WTC11 (cell line): ENCODE results near the gene CHRNB4. TPM values are rescaled to one million over a fixed set of nuclear protein-coding genes. Genes with fewer than 3 reads are reported as not detected.

Source experiments
- ATF1 ChIP-seq: sonication (generic); formaldehyde crosslinking; IDR thresholded peaks from 2 replicates; pipeline ENCODE4 v1.8.1; 2023; ENCODE audit warnings: mild to moderate bottlenecking, moderate library complexity, missing genetic modification reagents
- SMAD4 ChIP-seq: sonication (generic); formaldehyde crosslinking; IDR thresholded peaks from 2 replicates; pipeline ENCODE4 v1.8.0; 2022; ENCODE audit warnings: mild to moderate bottlenecking, missing genetic modification reagents
- SP1 ChIP-seq: sonication (generic); formaldehyde crosslinking; conservative IDR thresholded peaks from 2 replicates; pipeline ENCODE4 v1.8.1; 2022; ENCODE audit warnings: missing genetic modification reagents
- TEAD4 ChIP-seq: sonication (generic); formaldehyde crosslinking; IDR thresholded peaks from 2 replicates; pipeline ENCODE4 v1.8.0; 2022; ENCODE audit warnings: mild to moderate bottlenecking, missing genetic modification reagents
- ZNF263 ChIP-seq: sonication (generic); formaldehyde crosslinking; IDR thresholded peaks from 2 replicates; pipeline ENCODE4 v1.8.1; 2022; ENCODE audit warnings: low read depth, mild to moderate bottlenecking, moderate library complexity, missing genetic modification reagents
- total RNA-seq: library from RNA; stranded (reverse); gene quantifications from 3 replicates; pipeline ENCODE4 v1.2.3, GENCODE V29; 2021
- TF ChIP-seq, protein P1 (sequence below): fragments of 250-450 bp; sonication (Bioruptor Pico); IDR thresholded peaks from 2 replicates; pipeline ENCODE4 v1.9.0; 2021; ENCODE audit warnings: mild to moderate bottlenecking
- TF ChIP-seq, protein P2 (sequence below): fragments of 200-600 bp; IDR thresholded peaks from 2 replicates; pipeline ENCODE4 v1.8.0; 2022; ENCODE audit warnings: antibody characterized with exemption
- TF ChIP-seq, protein P3 (sequence below): sonication (generic); formaldehyde crosslinking; IDR thresholded peaks from 2 replicates; pipeline ENCODE4 v1.8.0; 2022; ENCODE audit warnings: mild to moderate bottlenecking, missing genetic modification reagents

CHRNB4 gene
- total RNA-seq, 1 experiment from 2014 or later: 10.1 TPM

DNA sequence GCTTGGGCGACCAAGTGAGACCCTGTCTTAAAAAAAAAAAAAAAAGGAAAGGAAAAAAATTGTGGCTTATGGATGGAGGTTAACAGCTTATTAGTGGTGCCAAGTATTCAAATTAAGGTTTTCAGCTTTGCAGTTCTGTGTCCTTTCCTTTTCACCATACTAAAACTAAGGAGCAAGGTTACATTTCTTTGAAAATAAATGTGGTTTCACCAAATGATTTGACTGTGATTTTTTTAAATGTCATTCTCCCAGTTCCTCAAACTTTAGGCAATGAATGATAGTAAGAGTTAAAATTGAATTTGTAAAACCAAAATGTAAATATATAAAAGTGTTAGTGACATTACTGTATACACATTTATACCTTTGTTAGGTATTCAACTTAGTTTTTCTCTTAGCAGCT is 66.1 kb downstream of the CHRNB4 start (continued):
- TF ChIP-seq TEAD4 (CRISPR knock-in tag) (no peak), SMAD4 (CRISPR knock-in tag) (no peak), SP1 (no peak), ATF1 (CRISPR knock-in tag) (no peak), ZNF263 (CRISPR knock-in tag) (no peak)
- TF ChIP-seq, protein P1, sequence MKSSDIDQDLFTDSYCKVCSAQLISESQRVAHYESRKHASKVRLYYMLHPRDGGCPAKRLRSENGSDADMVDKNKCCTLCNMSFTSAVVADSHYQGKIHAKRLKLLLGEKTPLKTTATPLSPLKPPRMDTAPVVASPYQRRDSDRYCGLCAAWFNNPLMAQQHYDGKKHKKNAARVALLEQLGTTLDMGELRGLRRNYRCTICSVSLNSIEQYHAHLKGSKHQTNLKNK (CRISPR knock-in tag): no peak
- TF ChIP-seq, protein P2, sequence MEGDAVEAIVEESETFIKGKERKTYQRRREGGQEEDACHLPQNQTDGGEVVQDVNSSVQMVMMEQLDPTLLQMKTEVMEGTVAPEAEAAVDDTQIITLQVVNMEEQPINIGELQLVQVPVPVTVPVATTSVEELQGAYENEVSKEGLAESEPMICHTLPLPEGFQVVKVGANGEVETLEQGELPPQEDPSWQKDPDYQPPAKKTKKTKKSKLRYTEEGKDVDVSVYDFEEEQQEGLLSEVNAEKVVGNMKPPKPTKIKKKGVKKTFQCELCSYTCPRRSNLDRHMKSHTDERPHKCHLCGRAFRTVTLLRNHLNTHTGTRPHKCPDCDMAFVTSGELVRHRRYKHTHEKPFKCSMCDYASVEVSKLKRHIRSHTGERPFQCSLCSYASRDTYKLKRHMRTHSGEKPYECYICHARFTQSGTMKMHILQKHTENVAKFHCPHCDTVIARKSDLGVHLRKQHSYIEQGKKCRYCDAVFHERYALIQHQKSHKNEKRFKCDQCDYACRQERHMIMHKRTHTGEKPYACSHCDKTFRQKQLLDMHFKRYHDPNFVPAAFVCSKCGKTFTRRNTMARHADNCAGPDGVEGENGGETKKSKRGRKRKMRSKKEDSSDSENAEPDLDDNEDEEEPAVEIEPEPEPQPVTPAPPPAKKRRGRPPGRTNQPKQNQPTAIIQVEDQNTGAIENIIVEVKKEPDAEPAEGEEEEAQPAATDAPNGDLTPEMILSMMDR: no peak
- TF ChIP-seq, protein P3, sequence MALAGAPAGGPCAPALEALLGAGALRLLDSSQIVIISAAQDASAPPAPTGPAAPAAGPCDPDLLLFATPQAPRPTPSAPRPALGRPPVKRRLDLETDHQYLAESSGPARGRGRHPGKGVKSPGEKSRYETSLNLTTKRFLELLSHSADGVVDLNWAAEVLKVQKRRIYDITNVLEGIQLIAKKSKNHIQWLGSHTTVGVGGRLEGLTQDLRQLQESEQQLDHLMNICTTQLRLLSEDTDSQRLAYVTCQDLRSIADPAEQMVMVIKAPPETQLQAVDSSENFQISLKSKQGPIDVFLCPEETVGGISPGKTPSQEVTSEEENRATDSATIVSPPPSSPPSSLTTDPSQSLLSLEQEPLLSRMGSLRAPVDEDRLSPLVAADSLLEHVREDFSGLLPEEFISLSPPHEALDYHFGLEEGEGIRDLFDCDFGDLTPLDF (CRISPR knock-in tag): no peak

Other genes starting within 250 kb of the CHRNB4 start
- gene IREB2, start 203.0 kb downstream of the CHRNB4 start, total RNA-seq: 86.0 to 89.5 TPM (median 89.3 TPM) in 3 replicates
- gene HYKK, start 133.6 kb downstream of the CHRNB4 start, total RNA-seq: 3.1 to 4.9 TPM (median 4.4 TPM) in 3 replicates
- 268 to 281 TPM (median 269 TPM) in 3 replicates for gene PSMA4, start 100.8 kb downstream of the CHRNB4 start, total RNA-seq
- gene CHRNA5, start 75.7 kb downstream of the CHRNB4 start, total RNA-seq: 21.0 to 23.3 TPM (median 21.2 TPM) in 3 replicates
- gene CHRNA3, start 20.2 kb downstream of the CHRNB4 start, total RNA-seq: 2.2 to 4.4 TPM (median 3.2 TPM) in 3 replicates
- 66.5 to 70.3 TPM (median 67.1 TPM) in 3 replicates for gene ADAMTS7, start 170.3 kb upstream of the CHRNB4 start, total RNA-seq
- 487 to 511 TPM (median 503 TPM) in 3 replicates for gene MORF4L1, start 231.7 kb upstream of the CHRNB4 start, total RNA-seq